Endothelial cell of umbilical vein (primary cell): ENCODE data around the gene HBS1L. TPM values are rescaled to one million over a fixed set of nuclear protein-coding genes. Genes with fewer than 3 reads are reported as not detected.

Source experiments
- BruUV-seq: library from RNA; stranded (reverse); fragments of 400-500 nt; replicated peaks from 2 replicates; lab custom pipeline; 2021; lab: Mats Ljungman, UMichigan
- CTCF ChIA-PET: fragments of 300-600, 350-600 bp; sonication (Branson Sonifier 250); formaldehyde crosslinking; loops from one replicate; lab custom pipeline; 2021; ENCODE audit warnings: antibody characterized with exemption, inconsistent platforms; lab: Charles Lee
- POLR2A ChIA-PET: fragments of 300-600, 350-600 bp; sonication (Branson Sonifier 250); formaldehyde crosslinking; loops from one replicate; lab custom pipeline; 2021; ENCODE audit warnings: antibody characterized with exemption, inconsistent platforms; lab: Charles Lee
- DNase-seq: peaks from one replicate; pipeline ENCODE4 v3.0.0-alpha.2; 2011; ENCODE audit warnings: low read depth, low spot score
- FAIRE-seq: peaks from 2 replicates; lab custom pipeline; 2011; peaks lifted over from hg19 to GRCh38; lab: Jason Lieb, UNC
- H2AFZ ChIP-seq: 2 replicates; pipeline ENCODE4 v1.6.0; 2012; ENCODE audit warnings: low read depth, low read length, control low read depth, inconsistent platforms
- H3K27ac ChIP-seq: 2 replicates; pipeline ENCODE4 v1.5.1; 2011; ENCODE audit warnings: low read depth, mild to moderate bottlenecking, control low read depth, low read length, moderate library complexity; ENCODE audit not compliant: insufficient read depth
- H3K27me3 ChIP-seq, 2 experiments: 2 replicates each; pipeline versions ENCODE4 v1.6.0 to v1.6.1; 2011; ENCODE audit warnings: low read length in 2 of 2, mixed read lengths in 1 of 2; ENCODE audit not compliant: control insufficient read depth in 2 of 2, insufficient read depth in 2 of 2
- H3K36me3 ChIP-seq, 2 experiments: 2 replicates in 1 of 2; 3 replicates in 1 of 2; pipeline ENCODE4 v1.5.1; 2011; ENCODE audit warnings: low read length in 2 of 2, mild to moderate bottlenecking in 1 of 2, moderate library complexity in 1 of 2; ENCODE audit not compliant: control insufficient read depth in 2 of 2, insufficient read depth in 2 of 2; ENCODE audit errors: extremely low read depth in 1 of 2
- H3K4me1 ChIP-seq: 3 replicates; pipeline ENCODE4 v1.5.1; 2011; ENCODE audit warnings: mild to moderate bottlenecking, low read length; ENCODE audit not compliant: control insufficient read depth, insufficient read depth; ENCODE audit errors: extremely low read depth
- H3K4me2 ChIP-seq: 2 replicates; pipeline ENCODE4 v1.6.1; 2011; ENCODE audit warnings: low read length, control low read depth, mixed read lengths; ENCODE audit not compliant: insufficient read depth
- H3K4me3 ChIP-seq, 3 experiments: fragments of 200-600 bp in 1 of 3; sonication (generic), shearing (Covaris generic) in 1 of 3; replicated peaks in 1 of 3; 2 replicates each; pipeline ENCODE4 v1.5.1; 2011 to 2016; ENCODE audit warnings: control low read depth in 3 of 3, low read length in 3 of 3, mild to moderate bottlenecking in 2 of 3, inconsistent platforms in 1 of 3, low read depth in 1 of 3, moderate library complexity in 1 of 3; ENCODE audit not compliant: insufficient read depth in 1 of 3
- H3K79me2 ChIP-seq: 2 replicates; pipeline ENCODE4 v1.6.0; 2012; ENCODE audit warnings: low read length, inconsistent platforms; ENCODE audit not compliant: control insufficient read depth, insufficient read depth
- H3K9ac ChIP-seq: replicated peaks from 2 replicates; pipeline ENCODE3; 2011; ENCODE audit warnings: low read length, control low read depth; ENCODE audit not compliant: insufficient read depth; ENCODE audit errors: extremely low read depth
- H3K9me1 ChIP-seq: replicated peaks from 3 replicates; pipeline ENCODE4 v1.6.0; 2011; ENCODE audit warnings: mild to moderate bottlenecking, low read length; ENCODE audit not compliant: control insufficient read depth, insufficient read depth; ENCODE audit errors: extremely low read depth
- H3K9me3 ChIP-seq: replicated peaks from 2 replicates; pipeline ENCODE4 v1.5.1; 2012; ENCODE audit warnings: low read length, inconsistent platforms; ENCODE audit not compliant: control insufficient read depth, insufficient read depth
- H4K20me1 ChIP-seq: replicated peaks from 2 replicates; pipeline ENCODE3; 2011; ENCODE audit warnings: mild to moderate bottlenecking, low read length; ENCODE audit not compliant: control insufficient read depth, insufficient read depth; ENCODE audit errors: extremely low read depth
- EZH2 ChIP-seq: IDR thresholded peaks from 2 replicates; pipeline ENCODE4 v1.6.1; 2012; ENCODE audit warnings: borderline replicate concordance, low read depth, mild to moderate bottlenecking, moderate library complexity, low read length, inconsistent platforms; ENCODE audit not compliant: severe bottlenecking
- FOS ChIP-seq: IDR thresholded peaks from 2 replicates; pipeline ENCODE4 v1.6.1; 2011; ENCODE audit warnings: mild to moderate bottlenecking, low read length, moderate library complexity, borderline replicate concordance; ENCODE audit not compliant: insufficient read depth
- GATA2 ChIP-seq: IDR thresholded peaks from 2 replicates; pipeline ENCODE4 v1.7.0; 2011; ENCODE audit warnings: low read depth, mild to moderate bottlenecking, moderate library complexity, mixed read lengths, low read length; ENCODE audit not compliant: insufficient read length, insufficient read depth
- JUN ChIP-seq: IDR thresholded peaks from 2 replicates; pipeline ENCODE4 v1.6.1; 2011; ENCODE audit warnings: borderline replicate concordance, low read depth; ENCODE audit not compliant: insufficient read length, insufficient read depth
- MYC ChIP-seq: IDR thresholded peaks from one replicate; pipeline ENCODE4 v1.6.1; 2011; ENCODE audit warnings: mild to moderate bottlenecking, low read depth, low read length
- POLR2A ChIP-seq: IDR thresholded peaks from 2 replicates; pipeline ENCODE4 v1.6.1; 2012; ENCODE audit warnings: low read depth, mild to moderate bottlenecking, control low read depth, low read length
- POLR2AphosphoS5 ChIP-seq: IDR thresholded peaks from 2 replicates; pipeline ENCODE4 v1.6.1; 2012; ENCODE audit warnings: low read depth, mild to moderate bottlenecking, control low read depth, low read length, moderate library complexity; ENCODE audit not compliant: insufficient read depth
- dilution Hi-C: fragments of 300-500 bp; cut with MboI; formaldehyde crosslinking; loops from one replicate; pipeline ENCODE4 v1.15.0; 2019; ENCODE audit warnings: low sequenced_read_pairs; ENCODE audit not compliant: extremely low pct_ligation_motif_present
- intact Hi-C: fragments of 100-400 bp; cut with micrococcal nuclease; formaldehyde crosslinking; loops from one replicate; pipeline ENCODE4 v1.10.0; 2022
- polyA plus RNA-seq, 4 experiments: library from polyadenylated mRNA; depleted of rRNA in 3 of 4; stranded (reverse) in 3 of 4; unstranded in 1 of 4; fragments of >200 nt; gene quantifications; 2 replicates each; pipeline versions ENCODE4 v1.2.1 to v1.2.3, GENCODE V29; 2011 to 2012; ENCODE audit warnings: missing spikeins in 1 of 4
- total RNA-seq: library from RNA; stranded (reverse); gene quantifications from 2 replicates; pipeline ENCODE4 v1.2.3, GENCODE V29; 2021
- TF ChIP-seq, protein P1 (sequence below), 2 donors: IDR thresholded peaks; 1 replicate in 1 of 2; 2 replicates in 1 of 2; pipeline ENCODE4 v1.5.1; 2011; ENCODE audit warnings: low read length in 2 of 2, mild to moderate bottlenecking in 2 of 2, moderate library complexity in 2 of 2, control low read depth in 1 of 2, inconsistent platforms in 1 of 2, low read depth in 1 of 2; ENCODE audit not compliant: insufficient read depth in 1 of 2; ENCODE audit errors: extremely low read depth in 1 of 2
- TF ChIP-seq, protein P2 (sequence below): IDR thresholded peaks from 2 replicates; pipeline ENCODE4 v1.6.1; 2011; ENCODE audit not compliant: insufficient read depth, insufficient read length

The HBS1L gene
- total and polyA plus RNA-seq, 2 donors (not counting 3 experiments of a cell fraction or from before 2014, with no cell fraction given): 23.7 to 74.6 TPM

DNA sequence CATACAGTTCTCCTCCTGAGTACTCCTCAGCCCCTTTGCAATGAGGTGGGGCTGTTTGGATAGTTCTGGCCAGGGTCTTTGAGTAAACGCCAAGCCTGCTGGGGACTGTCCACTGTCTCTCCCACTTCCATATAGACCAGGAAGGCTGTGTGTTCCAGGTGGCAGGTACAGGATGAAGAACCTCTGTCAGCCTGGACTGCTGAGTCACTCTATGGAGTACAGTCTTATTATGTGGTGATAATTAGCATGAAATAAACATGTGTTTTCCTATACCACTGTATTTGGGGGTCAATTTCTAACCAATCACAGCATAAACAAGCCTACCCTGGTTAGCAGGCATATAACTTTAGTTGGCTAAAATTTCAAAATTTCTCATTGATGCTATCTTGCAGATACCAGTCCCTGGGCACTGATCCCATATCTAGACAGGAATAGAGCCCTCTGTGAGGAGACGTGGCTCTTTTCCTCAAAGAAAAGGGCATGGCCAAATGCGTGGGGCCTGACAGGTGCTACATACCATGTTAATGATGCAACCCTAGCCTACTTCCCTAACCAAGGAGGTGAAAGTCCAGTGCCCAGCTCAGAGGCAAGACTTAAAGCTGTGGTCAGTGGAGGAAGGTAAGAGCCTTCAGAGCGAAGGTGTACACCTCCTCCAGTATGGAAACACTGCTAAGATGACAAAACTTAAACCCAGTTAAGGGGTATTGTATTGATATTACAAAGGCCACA, 100.2 kb downstream of the HBS1L start:
- TSS peak; percentile 9 for BruUV-seq
- no peaks in the 10 kb centered on the region for H3K4me1 ChIP-seq
- no peaks in the 10 kb centered on the region for H3K79me2 ChIP-seq
- intact Hi-C loops: no loop called here
- FAIRE-seq (no peak), DNase-seq (no peak)
- no peaks in the 10 kb centered on the region for H3K36me3 ChIP-seq
- no peak overlapping the region for H3K27ac ChIP-seq
- H4K20me1 ChIP-seq: no peaks in the 10 kb centered on the region
- ChIA-PET CTCF (interaction anchor here (0.7 kb wide), 1 partner anchor 14 kb away, joined by 3 read pairs; no protein-coding TSS in a partner anchor), POLR2A (no interaction called here)
- dilution Hi-C loops: no loop called here
- TF ChIP-seq MYC: no peak
- TF ChIP-seq EZH2: no peak
- TF ChIP-seq, protein P1, sequence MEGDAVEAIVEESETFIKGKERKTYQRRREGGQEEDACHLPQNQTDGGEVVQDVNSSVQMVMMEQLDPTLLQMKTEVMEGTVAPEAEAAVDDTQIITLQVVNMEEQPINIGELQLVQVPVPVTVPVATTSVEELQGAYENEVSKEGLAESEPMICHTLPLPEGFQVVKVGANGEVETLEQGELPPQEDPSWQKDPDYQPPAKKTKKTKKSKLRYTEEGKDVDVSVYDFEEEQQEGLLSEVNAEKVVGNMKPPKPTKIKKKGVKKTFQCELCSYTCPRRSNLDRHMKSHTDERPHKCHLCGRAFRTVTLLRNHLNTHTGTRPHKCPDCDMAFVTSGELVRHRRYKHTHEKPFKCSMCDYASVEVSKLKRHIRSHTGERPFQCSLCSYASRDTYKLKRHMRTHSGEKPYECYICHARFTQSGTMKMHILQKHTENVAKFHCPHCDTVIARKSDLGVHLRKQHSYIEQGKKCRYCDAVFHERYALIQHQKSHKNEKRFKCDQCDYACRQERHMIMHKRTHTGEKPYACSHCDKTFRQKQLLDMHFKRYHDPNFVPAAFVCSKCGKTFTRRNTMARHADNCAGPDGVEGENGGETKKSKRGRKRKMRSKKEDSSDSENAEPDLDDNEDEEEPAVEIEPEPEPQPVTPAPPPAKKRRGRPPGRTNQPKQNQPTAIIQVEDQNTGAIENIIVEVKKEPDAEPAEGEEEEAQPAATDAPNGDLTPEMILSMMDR (IDR thresholded peaks at IDR 0.05; ENCODE audit: extremely low read depth in 1 of 2, insufficient read depth in 1 of 2, low read depth in 1 of 2, low read length in 2 of 2): no peak
- no peak for TF ChIP-seq POLR2AphosphoS5
- TF ChIP-seq JUN: no peak
- TF ChIP-seq, protein P2, sequence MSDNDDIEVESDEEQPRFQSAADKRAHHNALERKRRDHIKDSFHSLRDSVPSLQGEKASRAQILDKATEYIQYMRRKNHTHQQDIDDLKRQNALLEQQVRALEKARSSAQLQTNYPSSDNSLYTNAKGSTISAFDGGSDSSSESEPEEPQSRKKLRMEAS: no peak
- no peak for TF ChIP-seq GATA2
- TF ChIP-seq FOS: no peak
- TF ChIP-seq POLR2A: no peak
- no peak overlapping the region for H2AFZ ChIP-seq
- H3K4me2 ChIP-seq: no peak overlapping the region
- no peaks in the 10 kb centered on the region for H3K27me3 ChIP-seq
- no peak overlapping the region for H3K9ac ChIP-seq
- H3K9me3 ChIP-seq: no peaks in the 10 kb centered on the region
- H3K9me1 ChIP-seq: no peaks in the 10 kb centered on the region
- no peak overlapping the region for H3K4me3 ChIP-seq
